ENCODE results near the gene DSC2.

DNA sequence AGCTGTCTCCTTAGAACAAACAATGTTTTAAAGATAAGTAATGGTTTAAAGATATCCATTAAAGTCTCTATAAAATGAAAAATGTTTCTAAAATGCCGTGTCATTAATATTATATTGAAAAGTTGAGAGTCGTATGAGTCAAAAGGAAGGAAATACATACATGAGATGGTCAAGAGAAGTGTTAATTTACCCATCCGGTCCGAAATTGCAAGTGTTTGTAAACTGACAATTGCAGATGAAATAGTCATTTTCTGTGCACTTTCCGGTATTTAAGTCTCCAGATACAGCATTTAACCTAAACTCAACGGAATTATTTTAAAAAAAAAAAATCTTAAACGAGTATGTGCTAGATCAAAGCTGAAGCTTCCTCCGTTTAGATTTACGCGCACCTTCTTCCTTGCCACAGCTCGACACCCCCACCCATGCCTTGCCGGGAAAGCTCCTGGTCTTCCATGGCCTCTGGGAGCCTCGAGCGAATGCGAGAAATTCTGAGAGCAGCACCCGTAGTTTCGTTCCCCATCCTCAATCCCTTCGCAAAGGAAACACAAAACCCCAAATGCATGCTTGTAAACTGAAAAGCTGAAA, 61.4 kb downstream of the DSC2 start:
- TF ChIP-seq POLR2A (IDR thresholded peaks at IDR 0.05; ENCODE audit: low read depth, low read length) (no peak), TAF1 (IDR thresholded peaks at IDR 0.05; ENCODE audit: borderline replicate concordance, low read depth, low read length) (no peak)
